K562 (cell line): ENCODE measurements around the gene ARHGAP42. TPM values are rescaled to one million over a fixed set of nuclear protein-coding genes. Genes with fewer than 3 reads are reported as not detected.

Experiments
- ATAC-seq: fragments of 200-7000 bp; cut with Tn5 transposase; 3 replicates; pipeline ENCODE4 v1.9.1; 2020; ENCODE audit warnings: moderate library complexity
- BruUV-seq: library from RNA; stranded (reverse); fragments of 400-500 nt; replicated peaks from 2 replicates; lab custom pipeline; 2021; lab: Mats Ljungman, UMichigan
- CTCF ChIA-PET: fragments of 300-600 bp; formaldehyde crosslinking; extraction: SDS; loops from one replicate; lab custom pipeline; 2021; ENCODE audit warnings: low intra/inter-chr PET ratio; lab: Yijun Ruan, JAX
- POLR2A ChIA-PET: fragments of 300-600, 350-650 bp; sonication (Branson Sonifier 250); formaldehyde crosslinking; extraction: SDS; loops from one replicate; lab custom pipeline; 2021; ENCODE audit warnings: antibody characterized with exemption, inconsistent platforms; lab: Yijun Ruan, JAX
- DNase-seq, 4 experiments: peaks; one replicate each; pipeline versions ENCODE4 v3.0.0 to v3.0.0-alpha.2; 2011 to 2018; ENCODE audit warnings: low spot score in 3 of 4, mixed read lengths in 3 of 4; ENCODE audit errors: extremely low read depth in 1 of 4
- FAIRE-seq: peaks from 2 replicates; lab custom pipeline; 2011; peaks lifted over from hg19 to GRCh38; lab: Jason Lieb, UNC
- H2AFZ ChIP-seq: 2 replicates; pipeline ENCODE4 v1.6.0; 2011; ENCODE audit warnings: low read depth, low read length, control low read depth, inconsistent platforms
- H3K27ac ChIP-seq: fragments of 200-600 bp; 3 replicates; pipeline ENCODE4 v1.8.0; 2011; ENCODE audit warnings: low read depth, mild to moderate bottlenecking, control low read depth, inconsistent platforms, low read length, moderate library complexity, mixed read lengths; ENCODE audit errors: extremely low read depth
- H3K27me3 ChIP-seq, 2 experiments: fragments of 300-600 bp in 1 of 2; 2 replicates in 1 of 2; 3 replicates in 1 of 2; pipeline versions ENCODE4 v1.6.0 to v1.8.0; 2011; ENCODE audit warnings: inconsistent platforms in 2 of 2, low read length in 2 of 2, mild to moderate bottlenecking in 1 of 2, mixed read lengths in 1 of 2, moderate library complexity in 1 of 2; ENCODE audit not compliant: control insufficient read depth in 2 of 2, insufficient read depth in 2 of 2
- H3K36me3 ChIP-seq: fragments of 300-600 bp; 3 replicates; pipeline ENCODE4 v1.8.0; 2011; ENCODE audit warnings: mild to moderate bottlenecking, low read length, inconsistent platforms; ENCODE audit not compliant: control insufficient read depth, insufficient read depth
- H3K4me1 ChIP-seq, 2 experiments: fragments of 200-600 bp in 1 of 2; replicated peaks in 1 of 2; 2 replicates in 1 of 2; 3 replicates in 1 of 2; pipeline versions ENCODE4 v1.5.1 to v1.8.0; 2011; ENCODE audit warnings: inconsistent platforms in 2 of 2, low read length in 2 of 2, mild to moderate bottlenecking in 1 of 2, mixed read lengths in 1 of 2, moderate library complexity in 1 of 2; ENCODE audit not compliant: control insufficient read depth in 2 of 2, insufficient read depth in 2 of 2
- H3K4me2 ChIP-seq: 2 replicates; pipeline ENCODE4 v1.6.1; 2011; ENCODE audit warnings: low read length, control low read depth, inconsistent platforms, mixed read lengths; ENCODE audit not compliant: insufficient read depth
- H3K4me3 ChIP-seq: fragments of 200-600 bp; sonication (generic), shearing (Covaris generic); 2 replicates; pipeline ENCODE4 v1.5.1; 2016; ENCODE audit warnings: control low read depth, inconsistent platforms
- H3K79me2 ChIP-seq: fragments of 200-600 bp; 3 replicates; pipeline ENCODE4 v1.8.0; 2011; ENCODE audit warnings: low read length, inconsistent platforms; ENCODE audit not compliant: control insufficient read depth, insufficient read depth
- H3K9ac ChIP-seq, 2 experiments: 2 replicates each; pipeline versions ENCODE4 v1.6.0 to v1.6.1; 2011; ENCODE audit warnings: low read depth in 2 of 2, low read length in 2 of 2, control low read depth in 1 of 2, inconsistent platforms in 1 of 2, mild to moderate bottlenecking in 1 of 2, mixed read lengths in 1 of 2; ENCODE audit not compliant: insufficient read depth in 1 of 2
- H3K9me1 ChIP-seq: one replicate; pipeline ENCODE4 v1.6.0; 2011; ENCODE audit warnings: inconsistent platforms, mild to moderate bottlenecking, low read length, moderate library complexity; ENCODE audit not compliant: control insufficient read depth, insufficient read depth
- H3K9me3 ChIP-seq: replicated peaks from 2 replicates; pipeline ENCODE4 v1.5.1; 2011; ENCODE audit warnings: low read depth, low read length, inconsistent platforms; ENCODE audit not compliant: control insufficient read depth, insufficient read depth
- H4K20me1 ChIP-seq: replicated peaks from 2 replicates; pipeline ENCODE4 v1.6.1; 2011; ENCODE audit warnings: low read length, inconsistent platforms, mixed read lengths; ENCODE audit not compliant: control insufficient read depth, insufficient read depth
- BMI1 ChIP-seq: fragments of 150-350 bp; IDR thresholded peaks from 2 replicates; pipeline ENCODE4 v1.6.1; 2014; ENCODE audit warnings: low read length
- FOS ChIP-seq: IDR thresholded peaks from 3 replicates; pipeline ENCODE4 v1.6.1; 2011; ENCODE audit not compliant: insufficient read length; ENCODE audit errors: extremely low read depth
- HMG20B ChIP-seq: fragments of 250-450 bp; sonication (Bioruptor Pico); IDR thresholded peaks from 2 replicates; pipeline ENCODE4 v1.5.0; 2021; ENCODE audit warnings: mild to moderate bottlenecking
- JUN ChIP-seq, 2 experiments: sonication (generic) in 1 of 2; formaldehyde crosslinking in 1 of 2; IDR thresholded peaks; 2 replicates each; pipeline versions ENCODE4 v1.6.1 to v1.8.0; 2012 to 2022; ENCODE audit warnings: borderline replicate concordance in 2 of 2, mild to moderate bottlenecking in 2 of 2, improper control_type of control experiment in 1 of 2, low read depth in 1 of 2, low read length in 1 of 2, missing genetic modification reagents in 1 of 2
- KHSRP ChIP-seq: fragments of 450-650 bp; IDR thresholded peaks from 2 replicates; pipeline ENCODE4 v1.6.1; 2017
- MLX ChIP-seq, 2 experiments: fragments of 450-650 bp in 1 of 2; sonication (generic) in 1 of 2; formaldehyde crosslinking; conservative IDR thresholded peaks; 2 replicates each; pipeline versions ENCODE4 v1.4.0 to v1.8.1; 2020 to 2022; ENCODE audit warnings: mild to moderate bottlenecking in 1 of 2, missing genetic modification reagents in 1 of 2
- PTTG1 ChIP-seq: fragments of 450-650 bp; IDR thresholded peaks from 2 replicates; pipeline ENCODE4 v1.6.1; 2016; ENCODE audit warnings: low read depth, mild to moderate bottlenecking, missing genetic modification characterization, missing compliant biosample characterization
- SNIP1 ChIP-seq: fragments of 450-650 bp; IDR thresholded peaks from 2 replicates; pipeline ENCODE4 v1.7.1; 2017; ENCODE audit warnings: low read depth, mild to moderate bottlenecking
- ZNF407 ChIP-seq: fragments of 450-650 bp; IDR thresholded peaks from 2 replicates; pipeline ENCODE4 v1.6.1; 2016; ENCODE audit warnings: low read depth
- WGBS: fragments of 100-300 bp; shearing (Covaris generic); methylation state at CpG from one replicate; pipeline ENCODE4 v1.1.6; 2016; ENCODE audit warnings: low coverage, mixed read lengths; ENCODE audit not compliant: insufficient coverage; ENCODE audit errors: missing lambda C conversion rate; 5-methylcytosine and 5-hydroxymethylcytosine counted together
- in situ Hi-C: fragments of 300-500 bp; cut with MboI; formaldehyde crosslinking; loops from 4 replicates; pipeline ENCODE4 v1.15.0; 2018; ENCODE audit warnings: inconsistent platforms, mixed read lengths
- intact Hi-C: fragments of 100-400 bp; cut with micrococcal nuclease; formaldehyde crosslinking; loops from 2 replicates; pipeline ENCODE4 v1.14.2; 2022
- polyA plus RNA-seq, 8 experiments: library from polyadenylated mRNA; depleted of rRNA in 4 of 8; stranded (reverse) in 5 of 8; unstranded in 3 of 8; fragments of >200 nt; fragmentation: Nextera tagmentation in 2 of 8; fragmentation: Illumina TruSeq in 1 of 8; extraction: Ambion mirVana in 2 of 8; extraction: Trizol in 1 of 8; gene quantifications; 2 replicates each; pipeline versions ENCODE4 v1.2.1 to v1.2.3, GENCODE V29; 2011 to 2014; ENCODE audit warnings: inconsistent platforms in 1 of 8, missing spikeins in 1 of 8
- total RNA-seq, 7 experiments: library from RNA; depleted of rRNA in 6 of 7; stranded (reverse); fragments of >200 nt in 6 of 7; fragmentation: Illumina TruSeq in 2 of 7; extraction: Trizol in 2 of 7; gene quantifications; 2 replicates each; pipeline versions ENCODE4 v1.2.1 to v1.2.3, GENCODE V29; 2011 to 2021; ENCODE audit warnings: low replicate concordance in 1 of 7
- TF ChIP-seq, protein P1 (sequence below): fragments of 250-450 bp; sonication (Bioruptor Pico); IDR thresholded peaks from 2 replicates; pipeline ENCODE4 v1.9.0; 2021; ENCODE audit warnings: mild to moderate bottlenecking, inconsistent platforms

The ARHGAP42 gene
- total and polyA plus RNA-seq, 9 of the 15 experiments (the other 6 are each of a cell fraction or from before 2014, with no cell fraction given): 0.95 to 6.1 (median 2.4) TPM

- FAIRE-seq (no peak), DNase-seq (no peak), ATAC-seq (no peak)
- H3K4me1 ChIP-seq: no peaks in the 10 kb centered on the region
- no peaks in the 10 kb centered on the region for H3K27me3 ChIP-seq
- intact Hi-C loops (no loop called here), in situ Hi-C loops (no loop called here)
- no peak overlapping the region for H3K4me2 ChIP-seq
- no peak overlapping the region for H3K9ac ChIP-seq
- BruUV-seq: no TSS peak
- 26% methylated on average over 4 of the region's 4 CpGs for WGBS
- no peaks in the 10 kb centered on the region for H3K36me3 ChIP-seq
- H3K9me1 ChIP-seq: no peaks in the 10 kb centered on the region
- CTCF ChIA-PET: no interaction called here
- H3K79me2 ChIP-seq: no peaks in the 10 kb centered on the region
- no peaks in the 10 kb centered on the region for H3K9me3 ChIP-seq
- POLR2A ChIA-PET: no interaction called here
- no peak overlapping the region for H2AFZ ChIP-seq
- H3K4me3 ChIP-seq: no peak overlapping the region
- no peaks in the 10 kb centered on the region for H4K20me1 ChIP-seq
- no peak overlapping the region for H3K27ac ChIP-seq
- TF ChIP-seq, protein P1, sequence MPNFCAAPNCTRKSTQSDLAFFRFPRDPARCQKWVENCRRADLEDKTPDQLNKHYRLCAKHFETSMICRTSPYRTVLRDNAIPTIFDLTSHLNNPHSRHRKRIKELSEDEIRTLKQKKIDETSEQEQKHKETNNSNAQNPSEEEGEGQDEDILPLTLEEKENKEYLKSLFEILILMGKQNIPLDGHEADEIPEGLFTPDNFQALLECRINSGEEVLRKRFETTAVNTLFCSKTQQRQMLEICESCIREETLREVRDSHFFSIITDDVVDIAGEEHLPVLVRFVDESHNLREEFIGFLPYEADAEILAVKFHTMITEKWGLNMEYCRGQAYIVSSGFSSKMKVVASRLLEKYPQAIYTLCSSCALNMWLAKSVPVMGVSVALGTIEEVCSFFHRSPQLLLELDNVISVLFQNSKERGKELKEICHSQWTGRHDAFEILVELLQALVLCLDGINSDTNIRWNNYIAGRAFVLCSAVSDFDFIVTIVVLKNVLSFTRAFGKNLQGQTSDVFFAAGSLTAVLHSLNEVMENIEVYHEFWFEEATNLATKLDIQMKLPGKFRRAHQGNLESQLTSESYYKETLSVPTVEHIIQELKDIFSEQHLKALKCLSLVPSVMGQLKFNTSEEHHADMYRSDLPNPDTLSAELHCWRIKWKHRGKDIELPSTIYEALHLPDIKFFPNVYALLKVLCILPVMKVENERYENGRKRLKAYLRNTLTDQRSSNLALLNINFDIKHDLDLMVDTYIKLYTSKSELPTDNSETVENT (CRISPR knock-in tag): no peak
- TF ChIP-seq FOS (no peak), PTTG1 (tag) (no peak), HMG20B (CRISPR knock-in tag) (no peak), BMI1 (no peak), SNIP1 (no peak), KHSRP (no peak), MLX (CRISPR knock-in tag; conservative IDR thresholded peaks at IDR 0.05) (no peak), ZNF407 (no peak), JUN (IDR thresholded peaks at IDR 0.05; ENCODE audit: borderline replicate concordance, low read depth, low read length) (no peak), JUN (CRISPR knock-in tag; IDR thresholded peaks at IDR 0.05; ENCODE audit: borderline replicate concordance) (no peak)
Observed at GRCh38 chr11:100824041-100824809, 137.1 kb downstream of the ARHGAP42 start.
